Neural cell (in vitro differentiated cells): ENCODE data around the gene TMCO4. TPM values are rescaled to one million over a fixed set of nuclear protein-coding genes. Genes with fewer than 3 reads are reported as not detected.

ENCODE experiments used
- H2AFZ ChIP-seq: fragments of 200-600, 300-800 bp; sonication (generic), shearing (Covaris generic); 2 replicates; pipeline ENCODE4 v1.6.0; 2014; ENCODE audit warnings: low read depth, mild to moderate bottlenecking, antibody characterized with exemption, low read length, moderate library complexity
- H3F3A ChIP-seq: fragments of 200-600 bp; shearing (Covaris generic); 2 replicates; pipeline ENCODE4 v1.6.1; 2016; ENCODE audit warnings: mild to moderate bottlenecking, moderate library complexity, mixed read lengths, antibody characterized with exemption, low read length; ENCODE audit not compliant: insufficient read depth, poor library complexity, severe bottlenecking
- H3K27ac ChIP-seq: fragments of 200-600, 300-800 bp; sonication (generic), shearing (Covaris generic); 2 replicates; pipeline ENCODE4 v1.5.1; 2014; ENCODE audit warnings: mild to moderate bottlenecking, low read length, moderate library complexity
- H3K27me3 ChIP-seq: fragments of 300-800, 200-600 bp; sonication (generic), shearing (Covaris generic); 2 replicates; pipeline ENCODE4 v1.6.0; 2014; ENCODE audit warnings: mild to moderate bottlenecking, low read depth, low read length, moderate library complexity; ENCODE audit not compliant: insufficient read depth
- H3K36me3 ChIP-seq: fragments of 300-800, 200-600 bp; sonication (generic), shearing (Covaris generic); 2 replicates; pipeline ENCODE4 v1.5.1; 2014; ENCODE audit warnings: mild to moderate bottlenecking, antibody characterized with exemption, low read length, moderate library complexity; ENCODE audit not compliant: insufficient read depth
- H3K4me2 ChIP-seq: fragments of 300-800, 200-600 bp; sonication (generic), shearing (Covaris generic); 2 replicates; pipeline ENCODE4 v1.6.0; 2014; ENCODE audit warnings: mild to moderate bottlenecking, low read length
- H3K4me3 ChIP-seq: fragments of 300-800, 200-600 bp; sonication (generic), shearing (Covaris generic); 2 replicates; pipeline ENCODE4 v1.5.1; 2014; ENCODE audit warnings: mild to moderate bottlenecking, low read length, moderate library complexity
- H3K79me2 ChIP-seq: fragments of 200-600 bp; shearing (Covaris generic); replicated peaks from 2 replicates; pipeline ENCODE4 v1.6.0; 2014; ENCODE audit warnings: mild to moderate bottlenecking, low read length, moderate library complexity; ENCODE audit not compliant: insufficient read depth
- H3K9ac ChIP-seq: fragments of 300-800, 200-600 bp; sonication (generic), shearing (Covaris generic); 2 replicates; pipeline ENCODE4 v1.6.1; 2016; ENCODE audit warnings: mild to moderate bottlenecking, low read length, mixed read lengths
- H3K9me2 ChIP-seq: fragments of 200-600 bp; shearing (Covaris generic); 2 replicates; pipeline ENCODE4 v1.6.1; 2016; ENCODE audit warnings: mild to moderate bottlenecking, low read length, mixed read lengths; ENCODE audit not compliant: insufficient read depth
- H3K9me3 ChIP-seq: fragments of 200-600, 300-800 bp; sonication (generic), shearing (Covaris generic); 2 replicates; pipeline ENCODE4 v1.6.1; 2016; ENCODE audit warnings: mild to moderate bottlenecking, mixed run types, low read length, moderate library complexity, mixed read lengths
- H4K20me1 ChIP-seq: fragments of 200-600 bp; shearing (Covaris generic); 2 replicates; pipeline ENCODE4 v1.6.1; 2016; ENCODE audit warnings: mild to moderate bottlenecking, mixed run types; ENCODE audit not compliant: insufficient read depth
- CTCF ChIP-seq: fragments of 450-650 bp; IDR thresholded peaks from 2 replicates; pipeline ENCODE4 v1.5.1; 2014; ENCODE audit warnings: antibody characterized with exemption, mild to moderate bottlenecking, moderate library complexity; ENCODE audit not compliant: poor library complexity, severe bottlenecking
- EP300 ChIP-seq: fragments of 450-650 bp; conservative IDR thresholded peaks from 2 replicates; pipeline ENCODE4 v1.6.1; 2014; ENCODE audit warnings: antibody characterized with exemption, mild to moderate bottlenecking, moderate library complexity; ENCODE audit not compliant: poor library complexity, severe bottlenecking
- EZH2 ChIP-seq: fragments of 200-600, 300-800 bp; shearing (Covaris generic), sonication (generic); IDR thresholded peaks from 2 replicates; pipeline ENCODE4 v1.6.1; 2014; ENCODE audit warnings: antibody characterized with exemption, low read length, borderline replicate concordance, mild to moderate bottlenecking; ENCODE audit not compliant: insufficient read depth, poor library complexity, severe bottlenecking
- MXI1 ChIP-seq: fragments of 450-650 bp; conservative IDR thresholded peaks from 2 replicates; pipeline ENCODE4 v1.6.1; 2014; ENCODE audit warnings: antibody characterized with exemption, mild to moderate bottlenecking; ENCODE audit not compliant: poor library complexity, severe bottlenecking
- POLR2AphosphoS5 ChIP-seq: IDR thresholded peaks from 2 replicates; pipeline ENCODE4 v1.6.1; 2012
- RAD21 ChIP-seq: fragments of 450-650 bp; conservative IDR thresholded peaks from 2 replicates; pipeline ENCODE4 v1.6.1; 2014; ENCODE audit warnings: antibody characterized with exemption, mild to moderate bottlenecking, moderate library complexity
- REST ChIP-seq: IDR thresholded peaks from 2 replicates; pipeline ENCODE4 v1.6.1; 2012; ENCODE audit warnings: borderline replicate concordance
- SMC3 ChIP-seq: fragments of 450-650 bp; conservative IDR thresholded peaks from 2 replicates; pipeline ENCODE4 v1.6.1; 2014; ENCODE audit warnings: antibody characterized with exemption, mild to moderate bottlenecking, moderate library complexity; ENCODE audit not compliant: poor library complexity
- TAF1 ChIP-seq: IDR thresholded peaks from 2 replicates; pipeline ENCODE4 v1.6.1; 2012; ENCODE audit warnings: low read depth
- polyA plus RNA-seq: library from polyadenylated mRNA; depleted of rRNA; stranded (reverse); fragments of >200 nt; gene quantifications from 2 replicates; pipeline ENCODE4 v1.2.3, GENCODE V29; 2014

The TMCO4 gene
- polyA plus RNA-seq, 1 donor from 2014 or later, result not detected

GRCh38 chr1:19765623-19766022, 34.1 kb downstream of the TMCO4 start:
- no peaks in the 10 kb centered on the region for H3K79me2 ChIP-seq
- H4K20me1 ChIP-seq, result no peaks in the 10 kb centered on the region
- no peak overlapping the region for H3K4me2 ChIP-seq
- H2AFZ ChIP-seq, result no peak overlapping the region
- H3K4me3 ChIP-seq, result no peak overlapping the region
- H3K9me3 ChIP-seq, result no peaks in the 10 kb centered on the region
- H3K36me3 ChIP-seq, result no peaks in the 10 kb centered on the region
- H3K27ac ChIP-seq, result no peak overlapping the region
- H3F3A ChIP-seq, result no peaks in the 10 kb centered on the region
- TF ChIP-seq POLR2AphosphoS5 (no peak), EP300 (no peak), CTCF (no peak), EZH2 (no peak), MXI1 (no peak), REST (no peak)
- H3K9ac ChIP-seq, result no peak overlapping the region
- no peaks in the 10 kb centered on the region for H3K27me3 ChIP-seq
- H3K9me2 ChIP-seq, result no peaks in the 10 kb centered on the region

GRCh38 chr1:19764848-19765247, 34.9 kb downstream of the TMCO4 start:
- Histone ChIP-seq H3K27me3 (no peaks in the 10 kb centered on the region), H3F3A (no peaks in the 10 kb centered on the region), H3K79me2 (no peaks in the 10 kb centered on the region), H3K4me2 (no peak overlapping the region), H3K4me3 (no peak overlapping the region), H2AFZ (no peak overlapping the region), H4K20me1 (no peaks in the 10 kb centered on the region), H3K27ac (no peak overlapping the region), H3K9me3 (no peaks in the 10 kb centered on the region), H3K9me2 (no peaks in the 10 kb centered on the region), H3K9ac (no peak overlapping the region), H3K36me3 (no peaks in the 10 kb centered on the region)
- no peak for TF ChIP-seq CTCF
- no peak for TF ChIP-seq REST
- no peak for TF ChIP-seq POLR2AphosphoS5
- TF ChIP-seq EZH2, result no peak
- TF ChIP-seq RAD21, result no peak
- TF ChIP-seq EP300, result no peak
- TF ChIP-seq MXI1, result no peak
- no peak for TF ChIP-seq SMC3
- TF ChIP-seq TAF1, result no peak
